K562 (cell line): ENCODE data around the gene IL12RB2.

Experiments
- ATF2 ChIP-seq: sonication (generic); formaldehyde crosslinking; IDR thresholded peaks from 2 replicates; pipeline ENCODE4 v1.8.1; 2022; ENCODE audit warnings: missing genetic modification reagents
- ATF7 ChIP-seq: fragments of 450-650 bp; IDR thresholded peaks from 2 replicates; pipeline ENCODE4 v1.7.1; 2014; ENCODE audit warnings: mild to moderate bottlenecking, moderate library complexity
- CBX5 ChIP-seq: IDR thresholded peaks from 2 replicates; pipeline ENCODE4 v1.6.1; 2014; ENCODE audit warnings: low read depth, borderline replicate concordance
- CREB1 ChIP-seq, 2 experiments: sonication (generic) in 1 of 2; formaldehyde crosslinking in 1 of 2; IDR thresholded peaks; 2 replicates each; pipeline versions ENCODE4 v1.6.1 to v1.8.0; 2012 to 2022; ENCODE audit warnings: inconsistent platforms in 1 of 2, mild to moderate bottlenecking in 1 of 2, missing genetic modification reagents in 1 of 2, moderate library complexity in 1 of 2
- ETV1 ChIP-seq: fragments of 450-650 bp; conservative IDR thresholded peaks from 2 replicates; pipeline ENCODE4 v1.6.1; 2016; ENCODE audit warnings: missing genetic modification characterization, control low read depth, low read depth, missing compliant biosample characterization
- HDAC2 ChIP-seq: fragments of 450-650 bp; IDR thresholded peaks from 2 replicates; pipeline ENCODE4 v1.6.1; 2016; ENCODE audit warnings: mild to moderate bottlenecking
- HNRNPL ChIP-seq: fragments of 200-400 bp; formaldehyde crosslinking; IDR thresholded peaks from 2 replicates; pipeline ENCODE4 v1.6.1; 2017; ENCODE audit warnings: low read depth, mild to moderate bottlenecking, low read length
- PTBP1 ChIP-seq: fragments of 200-400 bp; formaldehyde crosslinking; IDR thresholded peaks from 2 replicates; pipeline ENCODE4 v1.6.1; 2017; ENCODE audit warnings: low read depth, low read length
- RBM22 ChIP-seq: fragments of 200-400 bp; formaldehyde crosslinking; IDR thresholded peaks from 2 replicates; pipeline ENCODE4 v1.6.1; 2018; ENCODE audit warnings: low read length, low read depth; ENCODE audit not compliant: poor library complexity, severe bottlenecking
- RFX5 ChIP-seq: IDR thresholded peaks from 2 replicates; pipeline ENCODE4 v1.6.1; 2011; ENCODE audit warnings: low read depth, mild to moderate bottlenecking, improper control_type of control experiment, low read length
- TEAD4 ChIP-seq, 2 experiments: sonication (generic) in 1 of 2; formaldehyde crosslinking in 1 of 2; IDR thresholded peaks; 2 replicates each; pipeline versions ENCODE4 v1.6.1 to v1.8.0; 2012 to 2022; ENCODE audit warnings: borderline replicate concordance in 1 of 2, inconsistent platforms in 1 of 2, low read length in 1 of 2, mild to moderate bottlenecking in 1 of 2, missing genetic modification reagents in 1 of 2
- U2AF2 ChIP-seq: fragments of 200-400 bp; formaldehyde crosslinking; optimal IDR thresholded peaks from 2 replicates; pipeline ENCODE3; 2017; ENCODE audit warnings: low read depth, mild to moderate bottlenecking, low read length
- YY1 ChIP-seq, 3 experiments: IDR thresholded peaks; 2 replicates each; pipeline ENCODE4 v1.6.1; 2011; ENCODE audit warnings: low read length in 2 of 3, mild to moderate bottlenecking in 2 of 3, moderate library complexity in 2 of 3, borderline replicate concordance in 1 of 3, control low read depth in 1 of 3, low read depth in 1 of 3; ENCODE audit not compliant: insufficient read depth in 3 of 3, insufficient replicate concordance in 2 of 3, control insufficient read depth in 1 of 3, insufficient read length in 1 of 3; ENCODE audit errors: extremely low read depth in 1 of 3
- TF ChIP-seq, protein P1 (sequence below), 3 experiments: IDR thresholded peaks in 2 of 3; conservative IDR thresholded peaks in 1 of 3; 2 replicates each; pipeline ENCODE4 v1.5.1; 2011 to 2012; ENCODE audit warnings: low read length in 3 of 3, mild to moderate bottlenecking in 3 of 3, control low read depth in 2 of 3, improper control_type of control experiment in 1 of 3, inconsistent platforms in 1 of 3, low read depth in 1 of 3, mixed read lengths in 1 of 3, moderate library complexity in 1 of 3; ENCODE audit not compliant: insufficient read depth in 2 of 3

GRCh38 chr1:67393240-67393639 lies 85.6 kb downstream of the IL12RB2 start:
- TF ChIP-seq, protein P1, sequence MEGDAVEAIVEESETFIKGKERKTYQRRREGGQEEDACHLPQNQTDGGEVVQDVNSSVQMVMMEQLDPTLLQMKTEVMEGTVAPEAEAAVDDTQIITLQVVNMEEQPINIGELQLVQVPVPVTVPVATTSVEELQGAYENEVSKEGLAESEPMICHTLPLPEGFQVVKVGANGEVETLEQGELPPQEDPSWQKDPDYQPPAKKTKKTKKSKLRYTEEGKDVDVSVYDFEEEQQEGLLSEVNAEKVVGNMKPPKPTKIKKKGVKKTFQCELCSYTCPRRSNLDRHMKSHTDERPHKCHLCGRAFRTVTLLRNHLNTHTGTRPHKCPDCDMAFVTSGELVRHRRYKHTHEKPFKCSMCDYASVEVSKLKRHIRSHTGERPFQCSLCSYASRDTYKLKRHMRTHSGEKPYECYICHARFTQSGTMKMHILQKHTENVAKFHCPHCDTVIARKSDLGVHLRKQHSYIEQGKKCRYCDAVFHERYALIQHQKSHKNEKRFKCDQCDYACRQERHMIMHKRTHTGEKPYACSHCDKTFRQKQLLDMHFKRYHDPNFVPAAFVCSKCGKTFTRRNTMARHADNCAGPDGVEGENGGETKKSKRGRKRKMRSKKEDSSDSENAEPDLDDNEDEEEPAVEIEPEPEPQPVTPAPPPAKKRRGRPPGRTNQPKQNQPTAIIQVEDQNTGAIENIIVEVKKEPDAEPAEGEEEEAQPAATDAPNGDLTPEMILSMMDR (IDR thresholded peaks at IDR 0.05 in 2 of 3, conservative IDR thresholded peaks at IDR 0.05 in 1 of 3; ENCODE audit: insufficient read depth in 2 of 3, low read depth in 1 of 3, low read length in 3 of 3): no peak
- TF ChIP-seq ATF7: no peak
- TF ChIP-seq CBX5: no peak
- TF ChIP-seq ETV1 (tag): no peak
- TF ChIP-seq U2AF2: no peak
- TF ChIP-seq HNRNPL: no peak
- no peak for TF ChIP-seq TEAD4 (IDR thresholded peaks at IDR 0.05; ENCODE audit: low read length)
- TF ChIP-seq TEAD4 (CRISPR knock-in tag; IDR thresholded peaks at IDR 0.05; ENCODE audit: borderline replicate concordance): no peak
- TF ChIP-seq RFX5: no peak
- TF ChIP-seq HDAC2: no peak
- TF ChIP-seq RBM22: no peak
- TF ChIP-seq CREB1 (IDR thresholded peaks at IDR 0.05): no peak
- TF ChIP-seq CREB1 (CRISPR knock-in tag; IDR thresholded peaks at IDR 0.05): no peak
- TF ChIP-seq YY1 (IDR thresholded peaks at IDR 0.05; ENCODE audit: borderline replicate concordance in 1 of 3, control insufficient read depth in 1 of 3, extremely low read depth in 1 of 3, insufficient read depth in 3 of 3, insufficient read length in 1 of 3, insufficient replicate concordance in 2 of 3, low read depth in 1 of 3, low read length in 2 of 3): no peak
- no peak for TF ChIP-seq PTBP1
- TF ChIP-seq ATF2 (CRISPR knock-in tag): no peak
